ENCODE measurements around the gene XCL1.
"Not testable (repeated sequence)": the region's sequence is repeated elsewhere in the genome, so short reads cannot be mapped to it uniquely, and the experiment has no call there.

The XCL1 gene

GRCh38 chr1:168568346-168568745, 8.1 kb upstream of the XCL1 start:
- DNase-seq, result no peak

GRCh38 chr1:168570652-168571051, 5.8 kb upstream of the XCL1 start:
- DNase-seq, result no peak

GRCh38 chr1:168572633-168573032, 3.8 kb upstream of the XCL1 start:
- DNase-seq, result peak in 1 of 5 experiments; percentile 69

GRCh38 chr1:168574234-168574633, 2.2 kb upstream of the XCL1 start:
- DNase-seq, result peak in 1 of 5 experiments; percentile 69

- DNase-seq, result not testable (repeated sequence)
Measured at GRCh38 chr1:168578531-168579185, 2.3 kb downstream of the XCL1 start.

- not testable (repeated sequence) for DNase-seq
Measured at GRCh38 chr1:168580290-168580689, 3.9 kb downstream of the XCL1 start.

GRCh38 chr1:168580991-168581390, 4.6 kb downstream of the XCL1 start:
- not testable (repeated sequence) for DNase-seq

- no peak for DNase-seq
Measured at GRCh38 chr1:168581817-168582572, 5.6 kb downstream of the XCL1 start.

- DNase-seq, result no peak
Measured at GRCh38 chr1:168582688-168583336, 6.4 kb downstream of the XCL1 start.

- DNase-seq, result no peak
Measured at GRCh38 chr1:168583571-168583970, 7.2 kb downstream of the XCL1 start.

GRCh38 chr1:168585191-168585590, 8.8 kb downstream of the XCL1 start:
- no peak for DNase-seq

- no peak for DNase-seq
Measured at GRCh38 chr1:168585937-168586336, 9.5 kb downstream of the XCL1 start.

- DNase-seq, result no peak
Measured at GRCh38 chr1:168589167-168589566, 12.8 kb downstream of the XCL1 start.

GRCh38 chr1:168591066-168591465, 14.7 kb downstream of the XCL1 start:
- DNase-seq, result no peak

GRCh38 chr1:168591641-168592250, 15.3 kb downstream of the XCL1 start:
- no peak for DNase-seq

GRCh38 chr1:168595403-168595802, 19.0 kb downstream of the XCL1 start:
- not testable (repeated sequence) for DNase-seq

- no peak for DNase-seq
Measured at GRCh38 chr1:168598125-168598524, 21.7 kb downstream of the XCL1 start.

GRCh38 chr1:168598892-168599291, 22.5 kb downstream of the XCL1 start:
- DNase-seq, result no peak

- no peak for DNase-seq
Measured at GRCh38 chr1:168599641-168600040, 23.2 kb downstream of the XCL1 start.

GRCh38 chr1:168601051-168601450, 24.6 kb downstream of the XCL1 start:
- DNase-seq, result no peak

GRCh38 chr1:168603501-168604110, 27.2 kb downstream of the XCL1 start:
- DNase-seq, result peak; percentile 21 to 66 (median 48)

- no peak for DNase-seq
Measured at GRCh38 chr1:168605443-168605842, 29.0 kb downstream of the XCL1 start.

GRCh38 chr1:168606096-168606495, 29.7 kb downstream of the XCL1 start:
- no peak for DNase-seq
